GM21515 (cell line): ENCODE data around the gene TKT.
"Not testable (repeated sequence)": the region's sequence is repeated elsewhere in the genome, so short reads cannot be mapped to it uniquely, and the experiment has no call there.

ENCODE experiments used
- ATAC-seq: cut with Tn5 transposase; IDR thresholded peaks from one replicate; pipeline ENCODE4 v1.9.1; 2021; ENCODE audit not compliant: unreplicated experiment

The TKT gene

GRCh38 chr3:53260286-53260785 is 4.5 kb upstream of the TKT start:
- ATAC-seq: no peak

- ATAC-seq: no peak
Observed at GRCh38 chr3:53259427-53260259, 3.8 kb upstream of the TKT start.

- no peak for ATAC-seq
Observed at GRCh38 chr3:53258600-53259426, 3.0 kb upstream of the TKT start.

- ATAC-seq: no peak
Observed at GRCh38 chr3:53257465-53257864, 1.6 kb upstream of the TKT start.

GRCh38 chr3:53256704-53257055 is 858 bp upstream of the TKT start:
- no peak for ATAC-seq

- ATAC-seq: peak; percentile 45
Observed at GRCh38 chr3:53255423-53255774, 423 bp downstream of the TKT start.

GRCh38 chr3:53254509-53255422 is 1.1 kb downstream of the TKT start:
- peak; percentile 45 for ATAC-seq

- no peak for ATAC-seq
Observed at GRCh38 chr3:53253707-53254508, 1.9 kb downstream of the TKT start.

- not testable (repeated sequence) for ATAC-seq
Observed at GRCh38 chr3:53252947-53253322, 2.9 kb downstream of the TKT start.

- ATAC-seq: no peak
Observed at GRCh38 chr3:53252096-53252946, 3.5 kb downstream of the TKT start.

- no peak for ATAC-seq
Observed at GRCh38 chr3:53250881-53251605, 4.8 kb downstream of the TKT start.

GRCh38 chr3:53250453-53250852 is 5.4 kb downstream of the TKT start:
- no peak for ATAC-seq

GRCh38 chr3:53248161-53248560 is 7.7 kb downstream of the TKT start:
- ATAC-seq: no peak

GRCh38 chr3:53247619-53248018 is 8.2 kb downstream of the TKT start:
- no peak for ATAC-seq

- ATAC-seq: no peak
Observed at GRCh38 chr3:53244271-53244670, 11.6 kb downstream of the TKT start.

GRCh38 chr3:53243785-53244184 is 12.0 kb downstream of the TKT start:
- ATAC-seq: no peak

- ATAC-seq: no peak
Observed at GRCh38 chr3:53243165-53243564, 12.7 kb downstream of the TKT start.

GRCh38 chr3:53242642-53243041 is 13.2 kb downstream of the TKT start:
- ATAC-seq: no peak

GRCh38 chr3:53242155-53242554 is 13.7 kb downstream of the TKT start:
- ATAC-seq: no peak
